Myocyte (in vitro differentiated cells): Measurements from ENCODE around the gene TSKU. TPM values are rescaled to one million over a fixed set of nuclear protein-coding genes. Genes with fewer than 3 reads are reported as not detected.

Experiments used
- DNase-seq: peaks from one replicate; pipeline ENCODE4 v3.0.0-alpha.2; 2012; ENCODE audit warnings: low read depth
- total RNA-seq: library from RNA; depleted of rRNA; stranded (reverse); fragments of >200 nt; gene quantifications from 2 replicates; pipeline ENCODE4 v1.2.3, GENCODE V29; 2014

TSKU gene
- total RNA-seq, 1 donor from 2014 or later = 15.5 TPM

DNA sequence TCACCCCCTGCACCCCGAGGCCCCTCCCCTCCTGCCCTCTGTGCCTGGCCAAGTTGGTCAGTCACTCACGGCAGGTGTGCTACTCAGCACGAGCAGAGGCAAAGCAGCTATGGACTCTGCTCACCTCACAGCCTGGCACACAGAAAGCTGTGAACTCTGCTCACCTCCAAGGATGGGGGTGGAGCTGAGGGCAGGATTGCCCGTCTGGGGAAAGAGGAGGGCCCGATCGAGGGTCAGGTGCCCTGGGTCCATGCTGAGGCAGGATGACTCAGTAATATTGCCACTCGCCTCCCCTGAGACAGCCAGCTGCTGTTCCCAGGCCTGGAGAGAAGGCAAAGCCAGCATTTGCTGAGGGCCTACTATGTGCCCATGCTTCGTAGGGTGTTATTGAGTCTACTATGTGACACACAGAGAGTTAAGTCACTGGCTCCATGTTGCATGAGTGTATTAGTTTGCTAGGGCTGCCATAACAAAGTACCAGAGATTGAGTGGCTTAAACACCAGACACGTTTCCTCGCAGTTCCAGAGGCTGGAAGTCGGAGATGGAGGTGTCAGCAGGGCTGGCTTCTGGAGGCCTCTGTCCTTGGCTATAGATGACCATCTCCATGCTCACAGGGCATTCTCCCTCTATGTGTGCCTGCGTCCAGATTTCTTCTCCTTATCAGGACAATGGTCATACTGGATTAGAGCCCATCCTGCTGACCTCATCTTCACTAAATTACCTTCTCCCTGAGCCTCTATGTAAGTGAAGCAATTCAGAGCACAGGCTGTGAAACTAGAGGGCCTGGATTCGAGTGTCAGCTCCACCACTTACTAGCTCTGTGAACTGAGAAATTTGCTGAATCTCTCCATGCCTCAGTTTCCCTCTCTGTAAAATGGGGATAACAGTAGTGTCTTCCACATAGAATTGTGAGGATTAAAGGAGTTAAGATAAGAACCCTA lies 13.2 kb upstream of the TSKU start:
- DNase-seq = no peak

DNA sequence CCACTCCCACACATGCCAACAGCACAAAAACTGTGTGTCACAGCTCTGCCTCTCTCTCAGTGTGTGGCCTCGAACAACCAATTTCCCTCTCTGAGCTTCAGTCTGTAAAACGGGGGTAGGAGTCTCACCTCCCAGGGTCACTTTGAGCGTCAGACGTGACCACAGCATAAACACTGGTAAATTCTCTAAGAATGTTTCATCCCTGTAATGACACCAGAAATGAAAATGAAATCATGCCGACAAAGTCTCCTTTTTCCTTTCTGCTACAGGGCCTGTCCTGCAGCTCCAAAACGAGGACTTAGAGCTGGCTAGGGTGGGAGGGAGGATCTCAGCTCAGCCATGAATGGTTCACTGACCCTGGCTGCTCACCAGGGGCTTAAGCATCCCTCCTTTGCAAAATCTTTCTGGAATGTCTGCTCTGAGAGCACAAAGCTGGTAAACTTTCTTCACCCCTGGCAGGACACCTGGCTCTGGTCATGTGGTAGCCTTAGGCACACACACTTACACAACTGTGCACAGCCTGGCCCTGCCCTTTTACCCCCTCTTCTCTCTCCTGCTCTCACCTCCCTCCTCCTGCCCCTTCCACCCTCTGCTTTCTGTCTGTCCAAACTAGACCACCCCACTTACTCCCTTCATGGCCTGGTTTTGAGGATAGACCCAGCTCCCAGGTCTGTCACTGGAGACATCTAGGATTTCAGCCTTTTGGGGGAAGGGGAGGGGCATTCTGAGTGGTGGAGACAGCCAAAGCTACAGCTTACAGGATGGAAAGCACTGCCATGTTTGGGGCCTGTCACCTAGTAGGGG lies 12.3 kb upstream of the TSKU start:
- DNase-seq = peak; percentile 59

DNA sequence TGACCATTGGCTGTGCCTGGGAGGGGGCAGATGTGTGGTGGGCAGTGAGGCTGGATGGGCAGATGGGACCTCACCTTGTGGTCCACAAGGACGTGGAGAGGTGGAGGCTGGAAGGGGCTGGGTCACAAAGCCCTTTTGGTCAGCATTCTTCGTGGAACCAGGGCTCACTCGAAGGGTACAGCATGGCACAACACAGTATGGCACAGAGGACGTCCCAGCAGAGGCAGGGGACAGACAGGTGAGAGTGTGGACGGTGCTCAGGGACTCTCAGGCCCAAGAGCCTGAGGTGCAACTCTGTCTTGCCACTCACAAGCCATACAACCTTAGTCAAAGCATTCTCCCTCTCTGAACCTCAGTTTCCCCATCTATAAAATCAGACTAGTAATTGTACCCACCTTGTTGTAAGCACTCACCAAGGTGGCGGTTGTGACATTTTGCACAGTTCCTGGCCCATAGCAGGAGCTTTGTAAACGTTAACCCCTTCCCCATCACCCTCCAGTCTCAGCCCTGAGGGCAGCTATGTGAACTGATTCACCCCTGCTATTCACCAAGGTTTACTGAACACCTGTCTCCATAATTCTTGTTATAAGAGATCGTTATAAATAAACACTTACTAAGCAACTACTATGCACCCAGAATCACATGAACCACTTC lies 11.6 kb upstream of the TSKU start:
- DNase-seq = peak; percentile 23

DNA sequence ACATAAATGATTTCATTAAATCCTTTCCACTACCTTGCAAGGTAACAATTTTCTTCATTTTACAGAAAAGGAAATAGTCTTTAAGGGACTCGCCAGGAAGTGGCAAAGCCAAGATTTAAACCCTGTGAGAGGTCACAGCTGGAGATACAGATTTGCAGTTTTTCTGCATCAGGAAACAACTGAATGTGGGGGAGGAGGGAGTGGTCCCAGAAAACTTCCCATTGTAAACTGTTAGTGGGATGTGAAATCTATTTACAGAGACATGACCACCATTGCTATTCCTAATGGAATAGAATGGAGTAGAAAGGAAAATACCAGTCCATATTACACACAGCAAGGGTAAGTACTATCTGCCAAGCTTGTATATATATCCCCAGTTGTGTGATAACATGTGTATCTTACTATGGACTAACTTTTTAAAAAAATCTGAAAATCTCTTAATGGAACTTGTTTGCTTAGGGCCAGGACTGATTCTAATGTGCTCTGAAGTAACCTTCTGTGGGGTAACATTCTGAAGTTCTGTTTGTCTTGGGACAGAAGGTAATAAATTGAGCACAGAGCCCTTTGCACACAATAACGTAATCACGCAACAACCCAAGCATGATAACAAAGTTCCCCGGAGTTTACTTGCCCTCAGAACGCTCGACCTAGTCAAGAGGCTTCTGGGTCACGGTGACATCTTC lies 10.9 kb upstream of the TSKU start:
- DNase-seq = no peak

DNA sequence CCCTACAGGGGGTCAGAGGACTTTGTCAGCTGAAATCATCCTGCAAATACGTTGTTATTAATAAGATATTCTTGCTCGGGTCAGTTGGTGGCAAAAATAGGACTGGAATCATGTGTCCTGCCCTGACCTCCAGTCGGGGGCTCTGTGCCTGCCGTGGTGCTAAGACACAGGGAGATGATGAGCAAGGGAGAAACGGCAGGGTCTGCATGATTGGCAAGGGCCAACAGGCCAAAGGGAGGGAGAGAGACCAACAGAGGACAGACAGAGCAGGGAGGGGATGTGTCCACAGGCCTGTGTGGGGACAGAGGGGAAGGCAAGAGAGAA lies 10.4 kb upstream of the TSKU start:
- DNase-seq = no peak

DNA sequence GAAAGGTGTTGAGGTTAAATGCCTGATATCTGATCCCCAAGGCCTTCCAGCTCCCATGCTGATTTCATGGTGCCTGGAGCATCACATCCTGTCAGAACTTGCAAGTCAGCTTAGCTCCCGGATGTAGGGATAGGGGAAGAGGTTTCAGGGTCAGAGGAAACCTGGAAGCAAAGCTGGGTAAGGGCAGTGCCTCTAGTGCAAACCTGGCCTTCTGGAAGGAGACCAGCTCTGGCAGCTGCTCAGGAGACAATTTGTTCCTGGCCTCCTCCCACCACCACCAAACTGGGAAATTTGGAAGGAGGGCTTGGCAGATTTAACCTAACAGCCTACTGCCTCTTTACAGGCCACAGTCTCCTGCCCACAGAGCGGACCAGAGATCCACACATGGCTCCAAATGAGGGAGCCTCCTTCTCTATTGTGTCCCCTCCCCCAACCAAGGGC lies 9.2 kb upstream of the TSKU start:
- no peak for DNase-seq

DNA sequence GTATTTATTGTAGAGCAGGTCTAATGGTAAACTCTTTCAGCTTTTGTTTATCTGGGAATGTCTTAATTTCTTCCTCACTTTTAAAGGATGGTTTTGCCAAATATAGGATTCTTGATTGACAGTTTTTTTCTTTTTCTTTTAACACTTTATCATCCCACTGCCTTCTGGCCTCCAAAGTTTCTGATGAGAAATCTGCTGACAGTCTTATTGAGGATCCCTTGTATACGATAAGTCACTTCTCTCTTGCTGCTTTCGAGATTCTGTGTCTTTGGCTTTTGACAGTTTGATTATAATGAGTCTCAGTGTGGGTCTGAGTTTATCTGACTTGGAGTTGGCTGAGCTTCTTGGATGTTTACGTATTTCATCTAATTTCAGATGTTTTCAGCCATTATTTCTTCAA lies 6.7 kb upstream of the TSKU start:
- DNase-seq = no peak

DNA sequence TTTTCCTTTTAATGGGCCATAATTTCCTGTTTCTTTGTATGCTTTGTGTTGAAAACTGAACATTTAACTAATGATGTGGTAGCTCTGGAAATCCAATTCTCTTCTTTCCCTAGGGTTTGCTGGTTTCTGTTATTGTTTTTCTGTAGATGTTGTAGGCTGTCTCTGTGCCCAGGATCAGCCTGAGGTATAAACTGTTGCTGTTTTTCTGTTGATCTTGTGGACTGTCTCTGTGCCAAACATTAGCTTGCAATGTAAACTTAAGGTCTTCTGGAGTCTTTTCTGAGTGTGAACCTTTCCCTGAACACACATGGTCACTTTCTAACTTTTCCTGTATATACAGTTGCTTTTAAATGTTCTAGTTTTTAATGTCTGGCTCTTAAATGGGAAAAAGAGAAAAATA lies 5.9 kb upstream of the TSKU start:
- no peak for DNase-seq

DNA sequence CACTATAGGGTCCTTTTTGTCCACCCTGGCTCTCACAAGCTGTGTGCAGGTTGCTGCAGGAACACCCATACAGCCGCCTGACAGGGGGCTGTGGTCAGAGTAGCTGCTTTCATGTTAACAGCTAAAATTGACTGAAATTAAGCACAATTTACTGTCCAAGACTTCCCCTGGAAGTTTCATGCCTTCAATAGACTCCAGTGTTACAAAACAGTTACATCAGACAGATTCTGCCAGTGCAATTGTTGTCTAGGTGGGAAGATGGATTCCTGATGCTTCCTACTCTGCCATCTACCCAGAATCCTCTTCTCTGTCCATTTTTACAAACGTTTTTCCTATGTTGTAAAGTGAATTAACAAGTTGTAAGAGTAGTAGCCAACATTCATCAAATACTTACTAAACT lies 5.3 kb upstream of the TSKU start:
- DNase-seq = no peak

DNA sequence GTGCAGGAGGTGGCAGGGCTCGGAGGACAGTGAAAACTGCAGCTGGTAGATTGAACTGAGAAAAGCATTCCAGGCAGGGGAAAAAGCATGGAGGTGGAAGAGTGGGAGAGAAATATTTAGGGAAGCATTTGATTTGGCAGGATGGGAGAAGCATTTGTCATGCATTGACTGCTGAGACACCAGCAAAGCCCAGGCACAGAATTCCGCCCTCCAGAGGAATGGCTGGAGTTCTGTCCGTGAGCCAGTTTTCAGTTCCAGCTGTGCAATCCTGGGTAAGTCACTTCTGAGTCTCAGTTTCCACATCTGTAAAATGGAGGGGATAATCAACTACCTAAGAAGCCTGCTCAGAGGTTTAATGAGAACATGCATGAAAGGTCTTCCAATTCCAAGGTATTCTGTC lies 4.3 kb upstream of the TSKU start:
- no peak for DNase-seq

DNA sequence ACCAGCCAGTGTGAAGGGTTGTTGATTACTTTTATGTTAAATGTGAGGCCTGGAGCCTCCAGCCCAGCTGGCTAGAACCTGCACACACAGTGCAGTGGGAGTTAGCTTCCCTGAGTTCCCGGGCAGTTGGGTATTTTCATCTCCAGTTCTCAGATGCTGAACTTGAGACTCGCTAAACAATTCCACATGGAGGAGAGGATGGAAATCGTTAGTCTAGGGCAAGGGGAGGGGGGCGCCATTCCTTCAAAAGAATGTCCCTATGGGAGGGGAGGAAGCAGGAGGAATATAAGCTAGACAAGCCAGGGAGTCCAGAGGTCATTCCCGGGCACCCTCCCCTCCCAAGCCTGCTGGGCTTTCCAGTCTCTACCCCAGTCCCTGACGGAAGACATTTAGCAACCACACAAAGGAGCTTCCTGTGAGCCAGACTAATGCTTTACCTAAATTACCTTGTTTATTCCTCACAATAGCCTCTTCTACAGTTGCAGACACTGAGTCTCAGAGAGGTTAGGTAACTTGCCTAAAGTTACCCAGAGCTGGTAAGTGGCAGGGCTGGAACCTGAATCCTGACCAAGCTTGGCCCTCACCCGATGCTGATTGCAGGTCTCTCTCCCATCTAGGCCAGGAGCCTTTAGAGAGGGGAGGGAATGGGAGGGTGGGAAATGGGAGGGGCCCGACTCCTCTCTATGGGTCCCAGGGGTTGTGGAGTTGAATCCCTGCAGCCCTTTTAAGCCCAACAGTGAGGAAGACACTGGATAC lies 1.9 kb upstream of the TSKU start:
- DNase-seq = no peak

DNA sequence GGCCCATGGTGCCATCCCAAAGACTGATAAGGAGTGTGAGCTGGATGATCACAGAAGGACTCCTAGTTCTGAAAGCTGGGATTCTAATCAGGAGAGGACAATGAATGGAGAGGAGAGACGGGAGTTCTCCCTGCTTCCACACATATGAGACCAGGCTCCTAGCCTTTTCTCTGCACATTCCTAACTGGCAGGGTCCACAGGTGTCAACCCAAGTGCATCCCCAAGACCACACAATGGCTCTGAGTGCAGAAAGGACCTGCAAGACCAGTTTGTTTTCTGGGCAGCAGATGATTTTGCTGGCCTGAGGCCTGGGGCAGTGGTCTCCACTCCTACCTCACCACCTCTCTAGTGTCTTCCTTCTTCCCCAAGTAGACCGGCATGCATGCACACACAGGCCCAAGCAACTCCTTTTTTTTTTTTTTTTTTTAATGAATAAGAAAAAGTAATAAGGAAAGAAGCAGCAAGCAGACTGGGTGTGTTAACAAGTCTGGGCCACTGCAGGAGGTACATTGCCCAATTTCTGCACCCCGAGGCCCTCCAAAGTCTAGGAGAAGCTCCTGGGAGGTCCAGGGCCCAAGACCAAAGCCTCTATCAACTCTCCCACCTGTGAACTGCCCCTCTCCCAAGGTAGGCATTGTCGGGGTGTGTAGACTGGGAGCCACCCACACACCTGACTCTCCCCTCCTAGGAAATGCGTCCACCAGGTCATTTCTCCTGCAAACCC lies 1.2 kb upstream of the TSKU start:
- DNase-seq = no peak

DNA sequence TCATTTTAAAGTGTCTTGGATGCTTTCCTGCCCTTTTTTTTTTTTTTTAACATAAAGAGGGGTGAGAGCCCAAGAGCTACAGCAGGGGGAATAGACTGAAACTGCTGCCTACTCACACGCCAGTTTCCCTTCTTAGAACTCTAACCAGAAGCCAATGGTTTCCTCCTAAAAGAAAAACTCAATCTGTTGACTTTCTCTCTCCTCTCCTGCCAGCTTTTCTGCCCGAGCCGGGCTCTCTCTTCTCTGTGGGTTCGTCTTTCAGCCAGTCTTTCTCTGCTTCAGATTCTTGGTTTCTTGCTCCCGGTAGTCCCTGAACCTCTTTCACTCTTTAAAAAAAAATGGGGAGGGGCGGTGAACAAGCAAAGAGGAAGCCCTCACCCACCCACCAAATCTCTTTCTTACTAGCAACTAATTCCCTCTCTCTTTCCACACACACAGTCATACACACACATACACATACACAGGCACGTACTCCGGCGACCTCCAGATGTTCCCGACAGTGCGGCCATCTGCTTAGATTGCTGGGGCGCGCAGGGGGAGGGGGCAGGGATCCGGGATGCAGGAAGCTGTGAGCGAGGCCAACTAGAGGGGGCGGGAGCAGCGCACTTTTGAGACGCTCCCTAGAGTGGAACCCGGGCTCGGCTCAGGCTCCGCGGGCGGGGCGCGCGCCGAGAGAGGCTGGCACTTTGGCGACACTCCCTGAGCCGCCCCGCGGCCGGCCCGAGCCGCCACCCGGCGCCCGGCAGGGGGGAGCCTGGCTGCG lies 444 bp upstream of the TSKU start:
- DNase-seq = peak; percentile 87

DNA sequence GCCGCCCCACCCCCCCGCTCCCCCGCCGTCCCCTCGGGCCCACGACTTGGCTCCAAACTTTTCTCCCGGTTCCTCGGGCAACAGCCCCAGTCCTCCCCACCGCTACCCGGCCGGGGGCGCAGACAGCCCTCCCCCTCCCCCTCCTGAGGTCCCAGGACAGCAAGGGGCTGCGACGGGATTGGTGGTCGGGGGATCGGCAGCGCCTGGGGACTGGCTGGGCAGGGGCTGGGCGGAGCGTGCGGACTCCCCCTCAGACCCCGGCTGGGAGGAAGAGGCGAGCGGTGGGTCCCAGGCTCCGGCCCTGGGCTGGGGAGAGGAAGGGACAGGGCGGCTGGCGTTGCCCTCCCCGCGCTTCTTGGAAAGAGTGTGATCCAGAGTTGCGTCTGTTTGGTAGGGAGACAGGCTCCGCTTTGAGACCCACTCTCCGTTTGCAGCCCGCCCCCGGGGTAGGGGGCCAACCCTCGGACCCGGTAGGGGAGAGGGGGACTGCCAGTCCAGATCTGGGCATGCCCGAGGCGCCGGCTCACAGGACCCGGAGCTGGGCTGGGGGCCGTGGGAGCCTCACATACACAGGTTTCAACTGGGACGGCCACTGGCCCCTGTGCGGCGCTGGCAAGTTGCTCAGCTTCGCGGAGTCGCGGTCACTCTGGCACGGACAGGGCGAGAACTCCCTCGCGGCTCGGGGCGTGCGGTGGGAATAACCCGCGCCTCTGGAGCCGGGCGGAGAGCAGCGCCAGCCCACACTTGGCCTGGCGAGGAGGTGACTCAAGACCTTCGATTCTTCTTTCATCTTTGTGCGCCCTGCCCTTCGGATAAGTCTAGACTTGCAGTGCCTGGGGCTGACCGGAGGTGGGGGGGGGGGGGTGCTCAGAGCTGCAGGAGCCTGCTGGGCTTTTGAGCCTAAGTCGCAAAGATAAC lies 999 bp downstream of the TSKU start:
- DNase-seq = peak; percentile 75

DNA sequence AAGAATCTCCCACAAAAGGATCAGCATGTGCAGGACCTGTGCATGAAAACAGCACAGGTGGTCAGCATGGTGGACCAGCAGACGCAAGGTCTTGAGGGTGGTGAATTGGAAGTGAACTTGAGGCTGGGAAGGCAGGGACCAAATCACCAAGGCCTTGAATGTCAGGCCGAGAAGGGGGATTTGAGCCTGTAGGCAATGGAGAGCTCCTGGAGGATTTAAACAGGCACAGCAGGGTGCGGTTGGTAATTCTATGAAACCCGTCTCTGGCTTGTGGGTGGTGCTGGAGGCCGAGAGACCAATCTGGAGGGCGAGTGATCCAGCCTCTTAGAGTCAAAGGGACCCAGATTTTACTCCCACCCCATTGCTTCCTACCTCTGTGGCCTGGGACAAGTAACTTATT lies 2.4 kb downstream of the TSKU start:
- no peak for DNase-seq

DNA sequence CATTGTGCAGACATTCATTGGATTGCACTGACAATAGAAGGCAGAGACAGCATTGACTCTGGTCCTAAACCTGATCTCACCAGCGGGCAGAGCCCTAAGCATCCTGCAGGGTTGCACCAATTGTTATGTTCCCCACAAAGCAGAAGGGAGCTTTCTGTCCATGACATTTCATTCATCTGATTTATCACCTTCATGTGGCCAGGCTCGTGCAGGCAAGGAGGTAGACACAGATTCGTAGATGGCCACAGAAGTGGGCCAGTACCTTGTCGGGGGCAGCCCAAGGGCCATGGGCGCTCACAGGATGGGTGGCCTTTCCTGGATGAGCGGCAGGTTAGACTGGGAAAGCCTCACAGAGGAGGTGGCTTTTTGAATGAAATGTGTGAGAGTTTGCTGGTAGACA lies 2.9 kb downstream of the TSKU start:
- DNase-seq = no peak

DNA sequence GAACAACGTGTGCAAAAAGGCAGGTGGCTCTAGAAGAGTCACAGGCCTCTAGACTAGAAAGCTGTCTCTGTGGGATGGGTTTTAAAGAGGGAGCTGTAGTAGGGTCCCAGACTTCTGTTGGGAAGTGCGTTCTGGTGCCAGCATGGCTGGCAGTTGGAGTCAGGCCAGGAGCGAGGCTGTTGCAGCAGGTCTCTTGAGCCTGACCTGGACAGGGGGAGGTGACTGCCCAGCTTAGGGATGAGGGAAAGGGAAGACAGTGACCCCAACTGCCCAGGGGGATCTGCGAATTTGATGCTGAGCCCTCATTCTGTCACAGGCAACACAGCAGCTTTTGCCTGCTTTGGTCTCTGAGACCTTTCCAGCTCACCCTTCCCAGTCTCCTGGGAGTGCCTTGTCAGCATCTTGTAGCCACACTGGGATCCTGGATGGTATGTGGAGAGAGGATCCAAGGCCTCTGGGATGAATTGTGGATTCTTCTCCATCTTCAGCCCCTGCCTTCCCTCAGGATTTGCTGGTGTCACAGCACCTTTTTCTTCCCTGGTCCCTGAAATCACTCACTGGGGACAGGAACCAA lies 3.4 kb downstream of the TSKU start:
- no peak for DNase-seq

DNA sequence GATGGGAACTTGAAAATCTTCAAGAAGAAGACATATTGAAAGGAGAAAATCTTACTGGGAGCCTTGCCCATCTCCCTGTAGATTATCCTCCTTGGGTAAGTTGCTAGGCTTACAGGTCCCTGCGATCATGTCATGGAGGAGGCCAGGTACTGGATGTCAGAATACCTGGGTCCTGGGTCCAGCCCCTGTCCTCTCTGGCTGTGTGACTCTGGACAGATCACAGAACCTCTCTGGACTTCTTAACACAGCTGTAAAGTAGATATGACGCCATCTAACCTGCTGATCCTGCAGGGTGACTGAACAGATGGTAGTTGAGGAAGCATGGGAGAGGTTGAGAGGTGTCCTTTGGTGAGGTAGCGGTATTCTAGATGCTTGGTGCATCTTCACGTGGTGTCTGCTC lies 4.1 kb downstream of the TSKU start:
- no peak for DNase-seq
